Activated CD8-positive, alpha-beta memory T cell treated with anti-CD3 and anti-CD28 coated beads, Interleukin-2, amount 50 U/mL, for 1 hour (primary cell): ENCODE results near the gene TEX264.

Experiments used
- DNase-seq: peaks from one replicate; pipeline ENCODE4 v3.0.0-alpha.2; 2020; ENCODE audit errors: extremely low read depth

The TEX264 gene

DNA sequence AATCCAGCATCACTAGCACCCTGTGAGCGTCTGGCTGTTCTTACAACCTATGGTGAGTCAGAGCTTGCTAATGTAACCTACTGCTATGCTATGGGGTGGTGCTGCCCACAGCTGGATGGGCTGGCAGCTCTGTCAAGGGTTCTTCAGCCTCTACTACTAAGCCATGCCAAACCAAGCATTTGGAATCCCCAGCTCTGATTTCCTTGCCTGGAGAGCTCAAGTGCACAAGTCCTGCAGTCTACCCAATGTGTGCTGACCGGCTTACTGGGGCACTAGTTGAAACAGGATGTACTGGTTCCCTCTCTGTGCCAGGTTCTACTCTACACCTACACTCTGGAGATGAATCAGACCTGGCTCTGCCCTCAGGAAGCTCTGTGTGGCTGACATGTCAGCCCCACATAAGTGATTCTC, 4.2 kb downstream of the TEX264 start:
- DNase-seq, result no peak

DNA sequence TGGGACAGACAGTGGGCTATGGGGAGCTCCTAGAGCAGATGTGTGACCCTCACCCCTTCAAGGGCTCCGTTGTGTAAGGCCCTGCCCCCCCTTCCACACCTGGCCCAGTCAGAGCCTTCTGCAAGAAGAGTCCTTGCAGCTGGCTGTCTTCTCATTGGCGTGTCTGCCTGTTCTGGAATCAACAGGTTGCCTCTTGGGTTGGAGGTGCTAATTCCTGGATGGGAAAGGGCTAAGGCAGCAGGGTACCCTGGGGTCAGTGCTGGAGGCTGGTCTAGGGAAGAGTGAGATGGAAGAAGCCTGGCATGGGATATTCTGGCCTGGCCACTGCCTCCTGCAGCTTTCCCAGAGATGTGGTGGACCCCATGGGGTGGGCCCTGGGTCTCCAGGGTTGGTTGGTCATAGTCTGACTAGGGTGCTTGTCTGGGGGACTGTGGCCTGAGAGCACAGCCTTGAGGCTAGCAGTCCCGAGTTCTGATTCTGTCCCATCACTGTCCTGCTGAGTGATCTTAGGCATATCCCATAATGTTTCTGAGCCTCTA, 5.1 kb downstream of the TEX264 start:
- no peak for DNase-seq

- no peak for DNase-seq
Measured at GRCh38 chr3:51677358-51677757, 6.3 kb downstream of the TEX264 start.

GRCh38 chr3:51678186-51678585, 7.1 kb downstream of the TEX264 start:
- no peak for DNase-seq

GRCh38 chr3:51678641-51679040, 7.6 kb downstream of the TEX264 start:
- DNase-seq, result no peak

GRCh38 chr3:51679318-51679717, 8.3 kb downstream of the TEX264 start:
- DNase-seq, result no peak

GRCh38 chr3:51679777-51680176, 8.7 kb downstream of the TEX264 start:
- no peak for DNase-seq

GRCh38 chr3:51680196-51680595, 9.1 kb downstream of the TEX264 start:
- DNase-seq, result no peak

DNA sequence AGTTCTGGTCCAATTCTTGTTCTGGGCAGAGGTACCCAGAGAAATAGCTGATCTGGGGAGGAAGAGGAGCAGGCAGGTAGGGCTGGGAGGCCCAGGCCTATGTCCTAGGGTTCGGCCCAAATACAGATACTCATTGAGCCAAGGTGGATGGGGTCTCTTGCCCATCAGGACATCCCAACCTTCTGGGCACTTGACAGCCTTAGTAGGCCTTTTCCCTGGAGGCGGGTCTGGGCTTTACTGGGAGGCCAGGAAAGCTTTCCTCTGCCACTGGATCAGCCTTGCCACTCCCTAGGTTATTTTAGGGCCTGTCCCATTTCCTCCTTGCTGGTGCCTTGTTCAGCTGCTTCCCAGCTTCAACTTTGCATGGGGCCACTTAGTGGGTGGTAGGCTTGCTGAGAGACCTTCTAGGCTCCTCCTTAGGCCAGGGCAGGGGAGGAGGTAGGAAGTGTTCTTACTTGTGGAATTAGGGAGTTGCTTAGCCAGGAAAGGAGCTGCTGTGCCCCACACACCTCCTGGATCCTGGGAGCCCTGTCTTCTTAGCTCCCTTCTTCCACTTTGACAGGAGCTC, 9.7 kb downstream of the TEX264 start:
- no peak for DNase-seq

- DNase-seq, result no peak
Measured at GRCh38 chr3:51681453-51681852, 10.4 kb downstream of the TEX264 start.

- peak; percentile 47 for DNase-seq
Measured at GRCh38 chr3:51682079-51682478, 11.0 kb downstream of the TEX264 start.

- DNase-seq, result no peak
Measured at GRCh38 chr3:51682526-51682925, 11.5 kb downstream of the TEX264 start.

DNA sequence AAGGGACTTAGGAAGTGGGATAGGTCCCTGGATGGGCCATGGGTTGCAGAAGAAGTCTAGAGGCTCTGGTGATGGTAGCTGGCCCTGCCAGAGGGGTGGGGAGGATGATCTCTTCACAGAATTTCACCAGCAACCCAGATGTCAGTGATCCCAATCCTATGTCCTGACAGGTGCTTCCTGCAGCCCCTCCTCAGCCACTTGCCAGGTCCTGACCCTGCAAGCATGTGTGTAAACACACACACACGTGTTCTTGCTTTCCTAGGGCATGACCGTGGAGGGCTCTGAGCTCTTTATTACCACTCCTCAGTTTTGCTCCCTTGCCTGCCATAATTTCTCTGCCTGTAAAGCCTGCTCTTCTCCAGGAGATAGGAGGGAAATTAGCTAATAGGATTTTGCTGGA, 12.5 kb downstream of the TEX264 start:
- DNase-seq, result no peak

DNA sequence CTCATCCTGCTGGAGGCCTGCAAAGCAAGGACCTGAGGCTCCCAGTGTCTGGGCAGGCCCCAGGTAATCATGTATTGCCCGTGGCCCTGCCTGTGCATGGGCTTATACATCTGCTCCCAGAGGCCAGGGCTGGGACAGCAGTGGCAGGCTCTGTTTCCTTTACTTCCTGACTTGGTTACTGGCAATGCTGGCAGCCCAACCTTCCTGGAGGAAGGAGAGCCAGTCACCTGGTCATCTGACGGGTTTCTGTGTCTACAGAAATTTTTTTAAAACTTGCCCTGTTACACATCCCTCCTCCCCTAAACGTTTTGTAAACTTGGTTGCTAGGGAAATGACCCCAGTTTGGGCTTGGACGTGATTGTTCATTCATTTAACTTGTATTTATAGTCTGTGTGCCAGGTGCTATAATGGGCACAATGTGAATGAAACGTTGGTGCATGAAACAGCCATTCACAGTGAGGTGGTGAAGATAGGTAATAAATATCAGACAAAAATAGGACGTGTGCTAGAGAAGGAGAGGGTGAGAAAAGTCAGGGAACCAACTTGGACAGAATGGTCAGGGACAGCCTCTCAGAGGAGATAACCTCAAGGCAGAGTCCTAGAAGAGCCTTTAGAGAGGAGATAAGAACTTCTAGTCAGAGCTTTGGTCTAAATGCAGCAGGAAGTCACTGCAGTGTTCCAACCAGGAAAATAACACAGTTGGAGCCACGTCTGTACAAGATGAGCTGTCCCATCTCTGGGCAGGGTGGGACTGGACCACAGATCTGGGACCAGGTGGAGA, 14.1 kb downstream of the TEX264 start:
- no peak for DNase-seq

DNA sequence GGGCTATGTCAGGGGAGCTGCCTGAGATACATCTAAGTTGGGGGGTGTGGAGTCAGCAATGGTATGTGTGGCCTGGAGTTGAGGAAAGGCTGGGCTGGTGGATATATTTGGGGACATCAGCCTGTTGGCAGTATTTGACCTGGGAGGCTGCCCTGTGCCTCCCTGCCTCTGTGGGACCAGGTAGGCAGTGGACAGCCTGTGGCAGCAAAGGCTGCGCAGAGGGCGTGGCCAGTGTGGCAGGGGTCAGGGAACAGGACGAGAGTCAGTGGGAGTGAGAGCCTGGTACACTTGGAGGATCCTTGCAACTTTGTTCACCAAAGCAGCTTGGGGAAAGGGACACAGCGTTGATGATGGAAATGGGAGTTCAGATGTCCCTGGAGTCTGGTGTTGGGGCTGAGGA, 15.0 kb downstream of the TEX264 start:
- no peak for DNase-seq

DNA sequence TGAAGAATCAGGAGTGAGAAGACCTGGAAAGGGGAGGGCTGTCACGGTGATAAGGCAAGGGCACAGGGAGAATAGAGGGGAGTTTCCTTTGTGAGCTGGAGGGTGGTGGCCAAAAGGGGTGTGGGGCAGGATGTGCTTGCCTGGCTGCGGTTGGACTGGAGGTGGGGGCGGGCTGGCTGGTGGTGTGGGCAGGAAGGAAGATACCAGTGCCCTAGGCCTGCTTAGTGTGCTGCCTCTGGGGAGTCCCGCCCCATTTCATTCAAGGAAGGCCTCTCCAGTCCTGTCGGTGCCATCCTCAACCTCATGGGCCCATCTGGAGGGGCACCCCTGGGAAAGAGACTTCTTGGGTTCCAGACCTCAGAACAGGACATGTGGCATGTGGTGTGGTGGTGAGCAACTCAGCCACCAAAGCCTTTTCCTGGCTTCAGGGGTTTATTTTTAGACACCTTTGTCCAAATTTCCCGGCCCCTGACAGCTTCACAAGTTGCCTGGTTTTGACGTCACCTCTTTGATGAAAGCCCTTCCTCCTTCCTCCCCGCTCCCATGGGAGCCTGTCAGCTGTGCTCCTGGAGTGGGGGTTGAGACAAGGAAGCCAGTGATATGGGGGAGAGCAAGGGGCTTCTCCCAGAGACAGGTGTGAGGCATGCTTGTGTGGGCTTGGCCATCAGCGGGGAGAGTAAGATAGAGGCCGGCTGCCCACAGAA, 15.6 kb downstream of the TEX264 start:
- peak; percentile 56 for DNase-seq

- no peak for DNase-seq
Measured at GRCh38 chr3:51687431-51688205, 16.6 kb downstream of the TEX264 start.

GRCh38 chr3:51688206-51688600, 17.2 kb downstream of the TEX264 start:
- DNase-seq, result no peak

- no peak for DNase-seq
Measured at GRCh38 chr3:51691021-51691420, 20.0 kb downstream of the TEX264 start.

DNA sequence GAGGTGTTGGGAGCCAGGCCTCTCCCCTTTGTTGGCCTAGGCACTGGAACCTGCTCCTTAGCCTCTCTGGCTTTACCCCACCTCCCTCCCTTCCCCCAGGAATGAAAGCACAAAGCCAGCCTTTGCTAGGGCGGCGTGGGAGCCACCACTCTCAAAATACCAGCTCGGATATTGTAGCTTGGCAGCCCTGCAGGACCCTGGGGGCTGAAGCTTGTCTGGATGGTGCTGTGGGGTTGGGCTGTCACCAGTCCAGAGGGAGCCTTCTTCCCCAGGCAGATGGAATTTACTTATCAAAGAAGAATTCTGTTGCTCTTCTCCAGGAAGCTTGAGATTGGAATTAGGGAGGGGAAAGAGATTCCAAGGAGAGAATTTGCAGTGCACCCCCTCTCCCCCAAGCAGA, 20.9 kb downstream of the TEX264 start:
- DNase-seq, result no peak

DNA sequence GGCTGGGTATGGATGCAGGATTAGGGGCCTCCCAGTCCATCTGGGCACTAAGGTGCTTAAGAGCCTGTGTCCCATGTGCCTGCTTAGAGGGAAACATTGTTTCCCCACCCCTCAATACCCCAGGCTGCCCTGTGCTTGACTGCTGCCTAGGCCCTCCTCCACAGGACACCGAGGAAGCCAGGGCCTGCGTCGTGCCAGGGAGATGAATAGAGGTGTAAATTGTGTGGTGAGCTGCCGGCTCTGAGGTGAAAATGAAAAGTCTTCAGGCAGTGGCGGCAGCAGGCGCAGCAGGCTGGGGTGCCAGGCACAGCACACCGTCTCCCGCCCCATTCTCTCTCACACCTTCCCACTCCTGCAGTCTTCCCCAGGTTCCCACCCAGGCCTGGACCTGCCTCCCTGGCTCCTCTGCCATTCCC, 21.9 kb downstream of the TEX264 start:
- DNase-seq, result no peak

DNA sequence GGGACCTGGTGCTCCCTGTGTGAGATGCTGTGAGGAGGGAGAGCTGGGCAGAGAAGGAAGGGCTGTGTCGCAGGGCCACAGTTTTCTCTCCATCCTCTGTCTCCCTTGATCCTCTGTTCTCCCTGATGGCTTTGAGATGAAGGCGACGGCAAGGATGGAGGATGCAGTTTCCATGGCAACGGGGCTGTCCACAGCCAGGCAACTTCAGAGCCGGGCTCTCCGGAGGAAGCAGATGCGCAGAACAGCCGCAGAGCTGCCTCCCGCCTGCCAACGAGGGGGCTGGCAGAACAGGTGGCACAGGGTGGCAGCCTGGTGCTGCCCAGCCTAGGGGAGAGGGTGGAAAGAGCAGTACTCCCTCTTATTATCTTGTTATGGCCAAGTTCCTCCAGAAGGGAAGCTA, 25.9 kb downstream of the TEX264 start:
- no peak for DNase-seq
